22Rv1 (cell line): ENCODE data around the gene FMN1.

Experiments used
- CTCF ChIP-seq: fragments of 450-650 bp; IDR thresholded peaks from 2 replicates; pipeline ENCODE4 v1.5.1; 2017; ENCODE audit warnings: mild to moderate bottlenecking
- ZFX ChIP-seq: fragments of 450-650 bp; IDR thresholded peaks from 2 replicates; pipeline ENCODE4 v1.6.1; 2017; ENCODE audit warnings: antibody characterized with exemption, borderline replicate concordance

- no peak for TF ChIP-seq CTCF
- TF ChIP-seq ZFX: no peak
Measured at GRCh38 chr15:32923176-32923575, 271.3 kb downstream of the FMN1 start.
